Omental fat pad (tissue), 4 donors: ENCODE results near the gene MBD1. TPM values are rescaled to one million over a fixed set of nuclear protein-coding genes. Genes with fewer than 3 reads are reported as not detected.

Experiments
- ATAC-seq: fragments of 150-250 bp; one replicate; pipeline ENCODE4 v1.9.1; 2016; ENCODE audit warnings: mild to moderate bottlenecking, moderate library complexity; ENCODE audit not compliant: low FRiP score
- DNase-seq: peaks from one replicate; pipeline ENCODE4 v3.0.0-alpha.2; 2019; ENCODE audit warnings: low spot score
- CTCF ChIP-seq, 3 donors: fragments of 450-650 bp; IDR thresholded peaks; one replicate each; pipeline ENCODE4 v1.5.1; 2016 to 2017; ENCODE audit warnings: antibody characterized with exemption in 3 of 3, mild to moderate bottlenecking in 3 of 3, moderate library complexity in 2 of 3
- total RNA-seq, 4 donors: library from RNA; depleted of rRNA; stranded (reverse); fragments of >200 nt; gene quantifications; one replicate each; pipeline ENCODE4 v1.1.0, GENCODE V29; 2016

MBD1 gene
- total RNA-seq, 4 donors from 2014 or later: 49.5 to 63.6 (median 59.4) TPM

- DNase-seq (no peak), ATAC-seq (no peak)
- no peak for TF ChIP-seq CTCF (IDR thresholded peaks at IDR 0.05)
Observed at GRCh38 chr18:50279752-50280151, 1.6 kb downstream of the MBD1 start.

- no peak for TF ChIP-seq CTCF (IDR thresholded peaks at IDR 0.05)
- ATAC-seq (no peak), DNase-seq (no peak)
Observed at GRCh38 chr18:50277942-50278341, 3.4 kb downstream of the MBD1 start.

GRCh38 chr18:50276452-50276851 is 4.9 kb downstream of the MBD1 start:
- ATAC-seq (no peak), DNase-seq (no peak)
- TF ChIP-seq CTCF (IDR thresholded peaks at IDR 0.05): no peak

- TF ChIP-seq CTCF (IDR thresholded peaks at IDR 0.05): no peak
- DNase-seq (no peak), ATAC-seq (no peak)
Observed at GRCh38 chr18:50275503-50276036, 5.8 kb downstream of the MBD1 start.

GRCh38 chr18:50274941-50275340 is 6.4 kb downstream of the MBD1 start:
- no peak for ATAC-seq
- DNase-seq: no peak
- no peak for TF ChIP-seq CTCF (IDR thresholded peaks at IDR 0.05)

- no peak for DNase-seq
- no peak for TF ChIP-seq CTCF (IDR thresholded peaks at IDR 0.05)
- no peak for ATAC-seq
Observed at GRCh38 chr18:50274044-50274442, 7.3 kb downstream of the MBD1 start.

GRCh38 chr18:50273203-50274043 is 7.9 kb downstream of the MBD1 start:
- ATAC-seq: no peak
- TF ChIP-seq CTCF (IDR thresholded peaks at IDR 0.05): no peak
- no peak for DNase-seq
